HL-60/S4 treated with retinoic acid at 250 ng/mL for 4 days and 3 days (cell line): ENCODE data around the gene ACSL1.
"Not testable (repeated sequence)": the region's sequence is repeated elsewhere in the genome, so short reads cannot be mapped to it uniquely, and the experiment has no call there.

ENCODE experiments used
- in situ Hi-C: fragments of 300-500 bp; cut with MboI; formaldehyde crosslinking; loops from 2 replicates; pipeline ENCODE4 v1.7.0; 2022; ENCODE audit warnings: low sequenced_read_pairs

The ACSL1 gene

GRCh38 chr4:184844742-184845141, 19.0 kb upstream of the ACSL1 start:
- in situ Hi-C loops: no loop called here

GRCh38 chr4:184843984-184844554, 18.3 kb upstream of the ACSL1 start:
- in situ Hi-C loops: no loop called here

GRCh38 chr4:184839075-184839399, 13.3 kb upstream of the ACSL1 start:
- in situ Hi-C loops: not testable (repeated sequence)

GRCh38 chr4:184838249-184839074, 12.7 kb upstream of the ACSL1 start:
- in situ Hi-C loops: no loop called here

- in situ Hi-C loops: no loop called here
Observed at GRCh38 chr4:184836613-184837012, 10.8 kb upstream of the ACSL1 start.

- in situ Hi-C loops: no loop called here
Observed at GRCh38 chr4:184833046-184833838, 7.5 kb upstream of the ACSL1 start.

GRCh38 chr4:184831153-184831552, 5.4 kb upstream of the ACSL1 start:
- in situ Hi-C loops: no loop called here

- in situ Hi-C loops: no loop called here
Observed at GRCh38 chr4:184826691-184827270, 1.0 kb upstream of the ACSL1 start.

GRCh38 chr4:184825141-184825895, 450 bp downstream of the ACSL1 start:
- in situ Hi-C loops: no loop called here

- in situ Hi-C loops: no loop called here
Observed at GRCh38 chr4:184824776-184825084, 1.0 kb downstream of the ACSL1 start.

GRCh38 chr4:184824081-184824775, 1.5 kb downstream of the ACSL1 start:
- in situ Hi-C loops: no loop called here

GRCh38 chr4:184823014-184823413, 2.8 kb downstream of the ACSL1 start:
- in situ Hi-C loops: no loop called here

- in situ Hi-C loops: no loop called here
Observed at GRCh38 chr4:184822356-184822755, 3.4 kb downstream of the ACSL1 start.

GRCh38 chr4:184821242-184821641, 4.5 kb downstream of the ACSL1 start:
- in situ Hi-C loops: no loop called here

- in situ Hi-C loops: no loop called here
Observed at GRCh38 chr4:184819786-184820185, 6.0 kb downstream of the ACSL1 start.

GRCh38 chr4:184818216-184818564, 7.6 kb downstream of the ACSL1 start:
- in situ Hi-C loops: no loop called here

- in situ Hi-C loops: no loop called here
Observed at GRCh38 chr4:184817494-184818215, 8.1 kb downstream of the ACSL1 start.

- in situ Hi-C loops: no loop called here
Observed at GRCh38 chr4:184816962-184817361, 8.8 kb downstream of the ACSL1 start.

GRCh38 chr4:184815046-184815877, 10.5 kb downstream of the ACSL1 start:
- in situ Hi-C loops: no loop called here
